SK-N-MC (cell line): ENCODE measurements around the gene PARD3B.

ENCODE experiments used
- DNase-seq: peaks from one replicate; pipeline ENCODE4 v3.0.0-alpha.2; 2011; ENCODE audit warnings: low read depth, low spot score
- H3K27ac ChIP-seq: fragments of 200-600 bp; sonication (generic); 2 replicates; pipeline ENCODE4 v1.5.1; 2016; ENCODE audit warnings: mixed run types
- H3K36me3 ChIP-seq: fragments of 200-600 bp; sonication (generic); 2 replicates; pipeline ENCODE4 v1.6.1; 2017; ENCODE audit warnings: antibody characterized with exemption, low read length, mixed read lengths; ENCODE audit not compliant: insufficient read depth
- H3K4me3 ChIP-seq: fragments of 200-600 bp; sonication (generic); 2 replicates; pipeline ENCODE4 v1.5.1; 2016
- H3K9ac ChIP-seq: fragments of 200-600 bp; sonication (generic); 2 replicates; pipeline ENCODE4 v1.8.0; 2017; ENCODE audit warnings: mixed run types, mixed read lengths; ENCODE audit not compliant: insufficient read length
- H3K9me3 ChIP-seq: fragments of 200-600 bp; sonication (generic); 2 replicates; pipeline ENCODE4 v1.6.1; 2017; ENCODE audit warnings: low read depth, mild to moderate bottlenecking, antibody characterized with exemption, low read length, moderate library complexity, mixed read lengths
- EZH2 ChIP-seq: fragments of 200-600 bp; sonication (generic); IDR thresholded peaks from one replicate; pipeline ENCODE4 v1.6.1; 2017; ENCODE audit warnings: antibody characterized with exemption
- FOXP2 ChIP-seq: optimal IDR thresholded peaks from 2 replicates; pipeline ENCODE3; 2011; ENCODE audit warnings: mild to moderate bottlenecking, moderate library complexity; ENCODE audit not compliant: insufficient read depth; ENCODE audit errors: extremely low read length, control extremely low read depth
- POLR2AphosphoS5 ChIP-seq: IDR thresholded peaks from 2 replicates; pipeline ENCODE4 v1.6.1; 2012; ENCODE audit warnings: mild to moderate bottlenecking, low read depth, low read length, borderline replicate concordance

Gene PARD3B

DNA sequence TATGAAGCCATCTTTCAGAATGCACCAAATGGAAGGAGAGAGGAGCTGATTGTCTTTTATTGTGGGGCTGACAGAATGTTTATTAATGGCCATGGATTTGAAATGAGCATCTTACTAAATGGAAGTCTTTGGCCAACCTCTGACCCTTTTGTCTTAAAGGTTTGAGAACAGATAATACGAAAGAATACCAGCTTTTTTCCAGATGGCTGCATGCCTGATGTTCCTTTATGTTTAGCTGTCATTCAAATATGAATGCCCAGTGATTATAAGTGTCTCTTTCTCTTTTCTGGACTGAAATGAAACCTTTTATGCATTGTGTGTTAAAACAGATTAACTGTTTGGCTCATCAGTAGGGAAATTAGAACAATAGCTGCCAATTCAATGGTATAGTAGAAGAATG, 46.0 kb downstream of the PARD3B start:
- no peaks in the 10 kb centered on the region for H3K9me3 ChIP-seq
- no peak for DNase-seq
- H3K4me3 ChIP-seq = no peak overlapping the region
- H3K36me3 ChIP-seq = no peaks in the 10 kb centered on the region
- no peak overlapping the region for H3K9ac ChIP-seq
- no peak overlapping the region for H3K27ac ChIP-seq
- TF ChIP-seq POLR2AphosphoS5 = no peak
- TF ChIP-seq EZH2 = no peak
- TF ChIP-seq FOXP2 = no peak

DNA sequence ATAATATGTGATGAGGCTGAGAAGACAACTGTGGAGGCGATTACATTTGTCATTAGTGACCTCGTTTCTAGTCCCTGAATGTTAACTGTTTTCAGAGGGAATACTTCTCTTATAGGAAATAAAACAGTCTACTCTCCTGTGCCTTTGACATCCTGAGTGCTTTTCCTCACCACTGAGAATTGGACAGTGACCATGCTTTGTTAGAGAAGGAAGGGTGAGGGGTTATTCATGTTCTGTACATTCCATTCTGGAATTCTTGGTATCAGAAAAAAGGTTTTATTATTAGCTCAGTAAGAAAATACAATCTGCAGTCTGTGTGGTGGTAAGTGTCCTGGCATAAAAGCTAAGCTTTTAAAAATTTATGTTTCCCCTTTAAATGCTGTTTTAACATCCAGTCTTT, 58.8 kb downstream of the PARD3B start:
- Histone ChIP-seq H3K27ac (no peak overlapping the region), H3K9ac (no peak overlapping the region), H3K9me3 (no peaks in the 10 kb centered on the region), H3K4me3 (no peak overlapping the region), H3K36me3 (no peaks in the 10 kb centered on the region)
- DNase-seq = no peak
- TF ChIP-seq EZH2 (no peak), FOXP2 (no peak), POLR2AphosphoS5 (no peak)

DNA sequence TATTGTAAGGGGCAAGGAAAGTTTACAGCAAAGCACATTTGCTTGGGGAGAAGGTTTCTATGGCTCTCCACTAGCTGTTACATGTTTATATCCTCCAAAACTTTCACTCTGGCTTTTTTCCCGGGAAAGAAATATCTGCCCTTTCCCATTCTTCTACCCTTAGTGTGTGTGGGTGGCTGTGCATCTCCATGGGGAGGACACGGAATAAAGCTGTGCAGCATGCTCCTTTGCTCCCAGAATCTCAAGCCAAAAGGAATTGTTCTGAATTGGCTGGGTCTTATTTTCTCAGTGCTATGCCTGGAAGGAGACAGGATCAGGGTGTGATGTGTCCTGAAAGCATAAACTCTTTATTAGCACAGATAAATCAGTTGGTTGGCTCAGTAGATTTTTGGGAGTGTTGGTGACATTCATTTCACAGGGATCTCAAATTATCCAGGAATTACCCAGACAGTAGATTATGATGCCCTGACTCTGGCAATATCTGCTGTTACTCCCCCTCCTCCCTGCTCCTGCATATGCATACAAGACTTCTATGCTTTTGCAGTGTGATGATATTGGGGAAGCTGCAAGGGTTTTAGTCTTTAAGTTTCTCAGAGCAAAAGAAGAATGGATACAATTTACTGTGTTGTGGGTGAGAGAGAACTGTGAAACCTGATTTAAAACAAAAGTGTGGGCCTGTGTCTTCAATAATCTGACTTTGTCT, 63.1 kb downstream of the PARD3B start:
- no peak overlapping the region for H3K27ac ChIP-seq
- no peak for DNase-seq
- no peak for TF ChIP-seq POLR2AphosphoS5
- no peak for TF ChIP-seq FOXP2
- TF ChIP-seq EZH2 = no peak
- H3K9me3 ChIP-seq = no peaks in the 10 kb centered on the region
- H3K9ac ChIP-seq = no peak overlapping the region
- no peak overlapping the region for H3K4me3 ChIP-seq
- no peaks in the 10 kb centered on the region for H3K36me3 ChIP-seq

DNA sequence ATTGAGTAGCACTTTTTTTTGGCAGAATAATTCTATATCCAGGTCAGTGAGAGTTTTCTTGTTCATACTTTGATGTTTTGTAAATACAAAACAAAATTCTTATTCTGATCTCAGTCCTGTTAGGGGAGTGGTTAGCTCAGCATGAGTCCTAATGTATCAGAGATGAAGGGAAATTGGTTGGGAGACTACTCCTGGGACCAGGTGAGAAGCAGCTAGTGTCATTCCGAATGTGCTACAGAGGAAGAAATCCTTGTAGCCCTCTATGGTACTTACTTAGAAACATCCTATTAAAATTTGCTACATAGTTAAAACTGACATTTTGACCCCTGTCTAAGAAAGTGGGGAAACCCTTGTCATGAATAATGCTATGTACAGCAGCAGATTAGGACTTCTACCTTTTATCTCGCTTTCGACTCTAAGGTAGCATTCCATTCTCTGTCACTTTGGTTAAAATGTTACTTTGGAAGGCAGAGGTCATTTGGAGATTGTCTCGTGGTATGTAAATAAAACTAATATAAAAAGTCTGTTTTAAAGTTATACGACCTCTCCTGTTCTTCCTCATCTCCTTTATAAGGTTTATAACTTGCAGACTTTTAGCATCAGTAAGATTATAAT, 65.8 kb downstream of the PARD3B start:
- Histone ChIP-seq H3K9me3 (no peaks in the 10 kb centered on the region), H3K4me3 (no peak overlapping the region), H3K27ac (no peak overlapping the region), H3K9ac (no peak overlapping the region), H3K36me3 (no peaks in the 10 kb centered on the region)
- TF ChIP-seq EZH2 = no peak
- no peak for TF ChIP-seq FOXP2
- TF ChIP-seq POLR2AphosphoS5 = no peak
- DNase-seq = no peak

DNA sequence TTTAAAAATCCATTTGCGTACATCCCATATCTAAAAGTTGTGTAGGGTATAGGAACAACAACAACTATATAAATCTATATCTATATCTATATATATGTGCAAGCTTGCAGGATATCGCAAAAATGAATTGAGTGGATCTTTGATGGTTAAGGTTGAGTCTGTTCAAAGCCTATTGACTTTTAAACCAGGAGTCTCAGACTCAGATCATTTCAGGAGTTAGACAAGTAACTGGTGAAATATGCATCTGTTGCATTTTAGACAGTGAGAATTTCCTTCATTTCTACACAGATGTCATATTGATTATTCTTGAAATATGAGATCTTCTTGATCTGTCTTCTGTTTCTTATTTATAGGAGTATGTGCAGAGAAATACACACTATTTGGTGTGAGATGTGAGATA, 66.5 kb downstream of the PARD3B start:
- TF ChIP-seq EZH2 (no peak), POLR2AphosphoS5 (no peak), FOXP2 (no peak)
- no peak overlapping the region for H3K9ac ChIP-seq
- no peak overlapping the region for H3K27ac ChIP-seq
- H3K36me3 ChIP-seq = no peaks in the 10 kb centered on the region
- H3K4me3 ChIP-seq = no peak overlapping the region
- no peaks in the 10 kb centered on the region for H3K9me3 ChIP-seq
- no peak for DNase-seq

DNA sequence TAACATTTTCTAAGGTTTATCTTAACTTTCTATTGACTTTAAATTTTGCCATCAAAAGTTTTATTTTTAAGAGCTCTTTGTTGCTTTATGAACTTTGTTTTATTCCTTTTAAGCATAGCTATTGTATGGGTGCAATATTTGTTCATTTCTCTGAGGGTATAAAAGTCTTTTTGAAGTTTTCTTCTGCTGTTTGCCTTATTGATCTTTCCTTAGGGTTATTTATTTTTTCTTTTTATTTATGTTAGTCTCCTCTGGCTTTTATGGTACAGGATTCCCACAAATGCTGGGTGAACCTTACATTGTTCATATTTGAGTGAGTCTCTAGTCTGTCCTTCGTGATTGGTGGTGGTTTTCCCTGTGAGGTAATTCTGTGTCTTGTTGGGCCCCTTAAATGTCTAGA, 68.4 kb downstream of the PARD3B start:
- TF ChIP-seq EZH2 = no peak
- H3K4me3 ChIP-seq = no peak overlapping the region
- no peak overlapping the region for H3K9ac ChIP-seq
- no peaks in the 10 kb centered on the region for H3K9me3 ChIP-seq
- no peaks in the 10 kb centered on the region for H3K36me3 ChIP-seq
- no peak for DNase-seq
- H3K27ac ChIP-seq = no peak overlapping the region

DNA sequence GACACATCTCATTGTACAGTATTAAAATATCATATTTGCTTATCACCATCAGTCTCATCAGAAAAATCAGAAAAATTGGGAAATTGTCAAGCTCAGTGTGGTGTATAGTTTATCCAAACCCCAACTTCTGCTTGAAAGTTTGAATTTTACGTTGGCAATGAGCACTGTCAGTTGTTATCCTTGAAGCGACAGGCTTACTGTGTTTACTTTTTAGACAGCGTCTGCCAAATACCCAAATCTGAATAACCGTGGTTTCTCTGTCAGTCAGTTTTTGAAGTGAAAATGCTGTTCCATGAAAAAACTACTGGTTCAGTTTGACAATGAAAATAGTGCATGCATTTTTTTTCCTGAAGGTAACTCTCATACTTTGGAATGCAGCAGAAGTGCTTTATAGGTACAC, 70.2 kb downstream of the PARD3B start:
- Histone ChIP-seq H3K27ac (no peak overlapping the region), H3K4me3 (no peak overlapping the region), H3K9me3 (no peaks in the 10 kb centered on the region), H3K9ac (no peak overlapping the region), H3K36me3 (no peaks in the 10 kb centered on the region)
- DNase-seq = no peak
- TF ChIP-seq POLR2AphosphoS5 = no peak
- no peak for TF ChIP-seq EZH2
- TF ChIP-seq FOXP2 = no peak

DNA sequence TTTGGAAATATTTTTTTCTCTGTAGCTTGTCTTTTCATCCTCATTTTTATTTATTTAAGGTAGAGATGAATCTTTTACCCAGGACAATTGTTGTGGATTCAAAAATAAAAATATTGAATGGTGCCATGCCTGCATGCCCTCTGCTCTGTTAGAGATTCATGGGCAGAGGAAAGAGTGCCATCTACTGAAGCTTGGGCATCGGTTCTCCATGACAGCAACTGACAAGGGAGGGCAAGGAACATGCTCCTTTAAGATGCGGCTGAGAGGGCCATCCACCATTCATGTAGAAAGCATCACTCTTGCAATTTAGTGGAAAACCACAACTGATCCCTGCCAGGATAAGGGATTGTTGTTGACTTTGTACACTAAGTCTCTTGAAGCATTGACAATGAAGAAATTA, 79.9 kb downstream of the PARD3B start:
- H3K27ac ChIP-seq = no peak overlapping the region

More for the DNA sequence above, 79.9 kb downstream of the PARD3B start:
- DNase-seq = no peak
- no peak overlapping the region for H3K9ac ChIP-seq
- no peaks in the 10 kb centered on the region for H3K9me3 ChIP-seq
- TF ChIP-seq EZH2 (no peak), FOXP2 (no peak), POLR2AphosphoS5 (no peak)
- H3K36me3 ChIP-seq = no peaks in the 10 kb centered on the region
- no peak overlapping the region for H3K4me3 ChIP-seq
